Activated T-helper 1 cell treated with anti-CD3 and anti-CD28 coated beads, Interleukin-2, amount 50 U/mL, for 16 hours (primary cell): ENCODE measurements around the gene CSMD2.

Experiments used
- DNase-seq, 2 donors: peaks; one replicate each; pipeline ENCODE4 v3.0.0-alpha.2; 2020; ENCODE audit warnings: low read depth in 1 of 2, low spot score in 1 of 2

The CSMD2 gene

DNA sequence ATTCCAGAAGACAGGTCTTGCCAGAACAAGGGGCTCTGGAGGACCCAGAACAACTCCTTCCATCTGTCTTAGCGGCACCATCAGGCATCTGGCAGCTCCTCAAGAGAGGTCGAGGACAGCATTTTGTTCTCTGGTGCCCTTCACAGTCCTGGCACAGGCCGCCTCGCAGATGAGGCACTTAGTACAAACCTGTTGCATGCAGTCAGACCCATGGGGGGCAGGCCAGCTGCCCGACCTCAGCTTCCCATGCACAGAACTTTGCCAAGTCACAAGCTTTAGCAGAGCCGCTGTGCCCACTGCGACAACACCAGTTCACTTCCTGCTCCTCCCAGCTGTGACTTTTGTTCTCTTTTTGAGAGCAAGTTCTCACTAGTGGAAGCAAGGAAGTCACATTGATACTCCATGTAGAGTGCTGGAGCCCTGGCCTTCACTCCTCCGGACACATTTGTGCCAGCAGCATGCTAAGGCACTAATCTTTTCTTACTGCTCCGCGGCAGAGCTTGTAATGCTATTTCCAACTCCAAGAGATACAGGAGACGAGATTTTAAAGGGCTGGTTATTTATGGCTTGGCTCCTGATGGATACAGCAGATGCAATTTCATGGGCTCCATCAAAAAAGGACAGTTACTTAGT, 256.6 kb downstream of the CSMD2 start:
- DNase-seq, result no peak

DNA sequence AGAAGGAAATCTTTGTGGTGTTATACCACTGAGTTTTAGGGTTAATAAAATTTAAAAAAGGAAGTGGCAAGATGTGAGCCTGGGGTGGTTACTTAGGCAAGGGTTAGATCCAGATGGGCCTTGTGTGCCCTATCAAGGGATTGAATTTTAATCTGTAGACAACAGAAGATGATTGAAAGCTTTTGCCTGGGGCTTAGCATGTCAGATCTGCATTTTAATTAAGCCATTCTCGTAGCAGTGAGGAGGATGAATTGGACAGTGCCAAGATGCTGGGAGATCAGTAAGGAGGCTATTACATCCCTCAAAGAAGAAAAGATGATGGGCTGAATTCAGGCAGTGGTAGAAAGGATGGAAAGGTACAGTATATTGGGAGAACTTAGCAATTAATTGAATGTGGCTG, 258.9 kb downstream of the CSMD2 start:
- DNase-seq, result no peak

DNA sequence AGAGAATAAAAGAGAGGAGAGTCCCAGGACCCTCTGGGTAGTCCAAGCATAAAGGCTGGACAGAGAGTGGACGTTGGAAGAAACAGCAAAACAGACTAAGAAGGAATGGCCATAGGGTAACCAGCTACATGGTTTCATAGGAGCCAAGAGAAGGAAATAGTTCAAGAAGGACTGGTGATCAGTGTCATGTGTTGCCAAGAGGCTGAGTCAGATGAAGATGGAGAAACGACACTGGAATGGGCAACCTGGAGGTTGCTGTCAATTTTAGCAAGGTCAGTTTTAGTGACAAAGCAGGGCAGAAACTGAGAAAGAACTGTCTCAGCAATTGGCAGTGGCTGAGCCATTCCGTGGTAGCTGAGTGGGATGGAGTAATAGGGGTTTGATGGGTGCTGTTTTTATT, 259.8 kb downstream of the CSMD2 start:
- no peak for DNase-seq

DNA sequence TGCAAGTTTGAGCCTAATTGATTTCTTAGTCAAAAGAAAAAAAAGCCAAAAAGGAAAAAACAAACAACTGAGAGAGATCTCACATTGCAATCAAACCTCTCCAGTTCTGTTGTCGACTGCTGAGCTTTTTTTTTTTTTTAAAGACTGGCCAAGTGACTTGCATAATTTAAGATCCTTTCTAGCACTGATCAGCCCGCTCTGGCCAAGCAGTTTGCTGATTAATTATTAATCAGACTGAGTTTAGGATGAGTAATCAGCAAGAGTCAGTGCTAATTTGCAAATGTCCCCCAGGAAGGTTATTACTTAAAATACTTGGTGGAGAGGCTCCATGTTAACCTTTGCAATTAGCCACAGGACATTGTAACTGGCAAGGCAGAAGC, 261.8 kb downstream of the CSMD2 start:
- DNase-seq, result no peak

DNA sequence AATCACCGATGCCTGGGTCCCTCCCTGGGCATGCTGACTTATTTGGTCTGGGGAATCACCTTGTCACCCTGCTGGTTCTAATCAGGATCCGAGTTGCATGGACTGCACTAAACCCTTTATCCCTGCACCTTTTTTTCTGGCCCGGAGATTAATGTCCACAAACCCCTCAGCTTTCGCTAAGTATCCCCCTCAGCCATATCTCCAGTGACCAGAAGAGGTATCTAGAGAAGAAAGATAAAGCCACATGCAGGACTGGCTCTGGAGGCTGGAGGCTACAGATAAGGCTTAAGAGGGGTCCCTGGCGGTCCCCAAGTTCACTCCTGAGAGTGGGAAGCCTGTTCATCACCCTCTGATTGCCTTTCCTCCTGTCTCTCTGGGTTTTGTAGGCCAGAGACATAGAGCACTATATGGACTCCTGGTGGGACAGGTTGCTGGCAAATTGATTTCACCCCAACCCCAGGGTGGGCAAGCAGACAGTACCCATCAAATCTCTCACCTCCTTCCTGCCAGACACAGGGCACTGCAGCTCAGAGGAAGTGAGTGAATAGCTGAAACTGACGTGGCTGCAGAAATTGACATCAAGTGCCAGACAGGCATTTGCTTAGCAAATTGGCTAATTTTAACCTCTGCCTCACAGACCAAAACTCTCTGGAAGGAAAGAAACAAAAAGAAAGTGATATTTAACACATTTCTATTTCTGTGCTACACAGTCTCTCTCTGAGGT, 262.4 kb downstream of the CSMD2 start:
- DNase-seq, result no peak

DNA sequence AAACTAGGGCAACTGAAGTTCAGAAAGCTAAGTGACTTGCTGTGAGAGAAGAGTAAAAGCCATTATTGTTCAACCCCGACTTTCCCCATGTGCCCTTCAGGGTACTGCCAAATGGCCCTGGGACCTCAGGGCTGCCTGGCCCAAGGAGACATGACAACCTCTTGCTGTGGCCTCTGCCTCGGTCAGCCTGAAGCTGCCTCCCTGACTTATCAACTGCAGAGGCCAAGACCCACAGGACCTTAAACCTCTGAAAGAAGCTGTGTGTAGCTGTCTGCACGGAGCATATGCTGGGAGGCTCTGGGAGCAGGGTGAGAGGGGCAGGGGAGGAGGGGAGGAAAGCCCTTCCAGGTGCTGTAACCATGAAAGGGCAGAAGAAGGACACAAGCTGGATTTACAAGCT, 265.3 kb downstream of the CSMD2 start:
- DNase-seq, result no peak

DNA sequence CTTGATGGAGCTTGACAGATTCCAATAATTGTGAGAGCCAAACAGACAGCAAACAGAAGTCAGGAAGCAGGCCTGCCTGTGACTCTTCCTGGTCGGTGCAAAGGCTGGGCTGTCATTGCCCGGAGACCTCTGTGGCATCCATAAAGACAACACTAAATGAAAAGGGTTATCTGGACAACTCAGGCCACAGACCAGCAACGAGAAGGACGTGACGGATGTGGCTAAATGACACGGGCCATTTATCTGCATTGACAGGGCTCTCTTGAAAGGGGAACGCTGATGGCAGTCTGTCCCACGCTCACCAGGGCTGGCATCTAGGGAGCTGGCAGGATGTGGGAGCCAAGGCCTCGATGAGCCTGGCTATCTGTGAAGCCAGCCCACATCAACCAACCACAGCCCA, 266.1 kb downstream of the CSMD2 start:
- DNase-seq, result no peak

DNA sequence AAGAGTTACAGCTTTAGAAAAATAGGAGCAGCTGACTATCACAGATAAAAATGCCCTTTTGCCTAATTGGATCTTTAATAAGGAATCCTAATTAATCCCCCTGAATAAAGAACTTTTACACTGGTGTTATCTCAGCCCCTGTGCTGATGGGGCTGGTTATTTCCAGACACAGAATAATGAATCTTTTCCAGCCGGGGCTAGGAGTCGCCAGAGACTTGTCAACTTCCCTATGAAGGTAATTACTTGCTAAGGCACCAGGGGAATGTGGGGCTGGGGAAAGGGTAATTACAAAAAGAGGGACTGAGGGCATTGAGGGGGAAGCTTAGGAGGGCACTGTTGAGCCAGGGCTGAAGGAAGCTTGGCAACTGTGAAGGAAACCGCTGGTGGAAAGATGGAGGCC, 266.6 kb downstream of the CSMD2 start:
- no peak for DNase-seq

DNA sequence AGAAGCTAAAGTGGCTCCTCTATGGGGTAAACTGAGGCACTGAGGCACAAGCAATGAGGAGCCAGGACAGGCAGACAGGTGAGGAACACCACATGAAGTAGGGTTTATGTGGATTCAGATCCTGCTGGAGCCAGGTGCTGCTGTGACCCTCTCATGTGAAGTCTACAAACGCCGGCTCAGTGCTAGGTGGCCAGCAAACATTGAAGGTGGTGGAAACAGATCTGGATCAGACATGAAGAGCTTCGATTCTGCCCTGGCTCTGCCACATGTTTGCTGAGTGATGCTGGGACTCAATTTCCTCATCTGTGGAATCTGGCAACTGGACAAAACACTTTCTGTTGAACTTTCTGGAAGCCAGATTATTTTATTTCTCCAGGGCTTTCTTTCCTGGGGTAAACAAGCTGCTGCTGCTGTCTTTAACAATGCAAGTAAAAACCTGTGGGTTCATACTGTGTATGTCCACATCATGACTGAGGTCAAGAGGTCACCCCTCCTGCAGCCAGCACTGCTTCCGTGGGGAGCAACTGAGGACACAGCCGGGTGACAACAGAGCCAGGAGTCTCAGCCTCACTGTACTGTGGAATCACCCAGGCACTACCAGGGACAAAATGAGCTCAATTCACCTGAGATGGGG, 267.8 kb downstream of the CSMD2 start:
- no peak for DNase-seq

DNA sequence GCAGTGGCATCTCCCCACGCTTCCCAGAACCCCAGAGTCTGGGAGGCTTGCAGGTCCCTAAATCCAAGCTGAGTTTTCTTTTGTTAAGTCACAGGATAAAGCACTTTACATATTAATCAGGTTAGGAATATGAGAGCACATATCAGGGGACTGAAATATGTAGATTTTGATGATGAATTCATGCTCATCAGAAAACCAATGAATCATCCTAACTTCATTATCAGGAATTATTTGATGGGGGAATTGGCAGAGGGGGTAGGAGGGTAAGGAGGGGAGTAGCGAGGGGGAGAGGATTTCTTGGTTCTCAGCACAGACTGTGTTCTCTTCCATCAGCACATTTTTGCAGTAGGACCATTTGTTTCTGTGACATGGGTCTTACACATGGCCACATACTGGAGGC, 269.1 kb downstream of the CSMD2 start:
- DNase-seq, result no peak

DNA sequence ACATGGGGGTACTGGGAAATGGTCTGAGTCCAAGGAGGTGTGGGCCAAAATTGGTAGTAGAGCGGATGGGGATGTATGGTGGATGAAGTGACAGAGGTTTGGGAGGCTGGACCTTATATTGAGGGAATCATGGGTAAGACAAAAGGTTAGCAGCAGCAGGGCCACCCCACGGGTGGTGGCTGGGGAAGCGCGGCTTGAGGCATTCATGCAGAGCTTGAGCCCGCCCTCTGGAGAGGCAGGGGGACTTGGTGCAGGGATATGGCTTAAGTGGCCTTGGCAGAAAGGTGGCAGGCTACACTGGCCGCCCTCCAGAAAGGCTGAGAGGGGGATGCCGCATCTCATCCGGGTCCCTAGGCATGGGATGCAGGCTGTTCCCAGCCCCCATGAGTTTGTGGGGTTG, 269.6 kb downstream of the CSMD2 start:
- DNase-seq, result no peak

DNA sequence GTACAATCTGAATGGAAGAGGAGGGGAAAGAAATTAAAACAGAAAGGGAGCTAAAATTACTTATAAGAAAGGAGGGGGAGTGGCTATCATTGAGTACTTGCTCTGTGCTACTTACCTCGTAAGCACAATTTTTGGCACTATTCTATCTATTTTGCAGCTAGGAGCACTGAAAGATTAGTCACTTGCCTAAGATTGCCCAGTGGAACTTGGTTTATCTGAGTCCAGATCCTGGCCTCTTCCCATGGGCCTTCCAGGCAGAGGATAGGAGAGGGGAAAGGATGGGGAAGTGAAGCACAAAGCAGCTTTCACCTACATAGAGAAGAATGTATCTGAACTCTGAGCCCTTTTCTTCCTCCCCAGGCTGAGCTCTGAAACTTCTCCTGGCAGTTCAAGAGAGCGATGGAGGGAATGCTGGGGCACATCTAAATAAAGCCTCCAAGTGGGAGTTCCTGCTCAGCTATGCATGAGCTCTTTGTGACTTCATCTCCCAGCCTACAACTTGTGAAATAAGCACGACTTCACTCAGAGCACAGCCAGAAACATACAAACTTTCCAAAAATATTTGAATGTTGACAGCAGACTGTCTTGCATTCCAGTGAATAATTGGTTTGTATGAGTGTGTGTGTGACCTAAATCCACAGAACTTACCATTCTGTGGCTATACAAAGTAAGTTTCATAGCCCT, 271.7 kb downstream of the CSMD2 start:
- no peak for DNase-seq

DNA sequence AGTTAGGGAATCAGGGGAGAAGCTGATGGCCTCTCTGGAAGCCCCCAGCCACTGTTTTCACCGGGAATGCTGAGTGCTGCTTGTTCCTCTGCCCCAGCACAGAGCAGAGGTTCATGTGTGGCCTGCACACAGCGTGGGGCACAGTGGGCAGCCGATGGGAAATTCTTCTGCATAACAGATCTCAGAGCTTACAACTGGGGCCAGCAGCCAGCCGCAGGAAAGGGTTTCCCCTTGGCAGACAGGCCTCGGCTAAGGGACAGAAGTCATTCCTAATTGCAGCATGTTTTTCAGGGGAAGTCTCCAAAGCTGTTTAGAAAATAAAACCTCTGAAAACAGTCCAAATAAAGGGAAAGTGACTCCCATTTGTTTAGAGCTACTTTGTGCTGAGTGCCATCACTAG, 278.5 kb downstream of the CSMD2 start:
- DNase-seq, result no peak

DNA sequence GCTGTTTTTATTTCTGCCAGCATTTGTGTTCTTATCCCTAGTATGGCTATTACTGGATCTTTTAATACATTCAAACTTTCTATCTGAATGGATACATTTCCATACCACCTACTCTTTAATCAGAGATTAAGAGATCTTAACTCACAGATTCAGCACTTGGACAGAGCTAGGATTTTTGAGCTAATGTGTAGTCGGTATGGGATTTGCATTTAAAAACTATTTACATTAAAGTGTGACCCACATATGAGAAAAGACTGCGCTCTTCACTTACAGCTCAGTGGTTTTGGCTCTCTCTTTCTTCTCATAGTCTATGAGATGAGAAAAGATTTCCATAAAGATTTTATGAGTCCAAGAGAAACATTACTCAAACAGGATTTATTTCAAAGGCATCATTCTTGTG, 284.7 kb downstream of the CSMD2 start:
- no peak for DNase-seq

DNA sequence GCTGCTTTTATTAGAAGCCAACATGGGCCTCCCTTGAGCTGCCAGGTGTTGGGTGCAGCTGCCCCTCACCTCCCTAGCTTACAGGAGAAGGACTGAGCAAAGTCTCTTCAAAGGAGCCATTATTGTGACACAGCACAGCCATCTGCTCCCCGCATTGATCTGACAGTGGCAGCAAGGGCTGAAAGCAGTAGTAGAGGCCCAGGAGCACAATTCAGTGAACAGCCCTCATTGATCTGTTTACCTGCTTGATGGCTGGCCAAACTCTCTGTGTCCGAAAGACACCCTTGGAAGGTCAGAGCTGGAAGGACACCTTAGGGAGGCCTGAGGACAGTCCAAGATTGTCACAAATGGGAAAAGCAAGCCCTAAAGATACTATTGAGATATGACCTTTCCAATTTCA, 286.6 kb downstream of the CSMD2 start:
- DNase-seq, result no peak

DNA sequence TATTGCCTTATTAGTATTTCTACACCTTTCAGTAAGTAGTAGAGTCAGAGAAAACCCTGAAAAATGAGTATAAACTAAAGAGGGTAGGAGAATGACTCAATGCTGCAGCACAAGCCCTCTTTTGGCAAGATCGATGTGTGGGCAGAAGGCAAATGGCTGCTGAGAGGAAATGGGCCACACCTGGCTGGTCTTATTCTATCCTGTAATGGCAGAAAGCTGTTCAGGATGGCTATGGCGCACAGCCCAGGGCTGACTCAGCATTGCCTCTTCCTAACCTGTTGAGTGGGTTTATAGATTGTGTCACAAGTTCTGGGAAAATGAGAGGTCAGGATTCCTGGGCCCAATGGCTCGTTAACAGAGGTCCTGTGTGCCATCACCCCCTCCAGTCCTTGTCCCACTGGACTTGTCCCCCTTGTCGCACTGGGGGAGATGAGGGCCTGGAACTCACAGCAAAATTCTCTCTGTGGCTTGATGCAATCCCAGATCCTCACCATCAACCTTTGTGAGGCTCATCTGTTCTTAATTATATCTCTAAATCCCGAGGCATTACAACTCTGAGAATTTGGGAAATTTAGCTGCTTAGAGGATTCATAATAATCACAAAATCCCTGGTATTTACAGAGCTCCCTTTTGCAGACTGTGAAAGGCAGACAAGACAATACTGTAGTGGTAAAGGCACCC, 287.9 kb downstream of the CSMD2 start:
- no peak for DNase-seq

DNA sequence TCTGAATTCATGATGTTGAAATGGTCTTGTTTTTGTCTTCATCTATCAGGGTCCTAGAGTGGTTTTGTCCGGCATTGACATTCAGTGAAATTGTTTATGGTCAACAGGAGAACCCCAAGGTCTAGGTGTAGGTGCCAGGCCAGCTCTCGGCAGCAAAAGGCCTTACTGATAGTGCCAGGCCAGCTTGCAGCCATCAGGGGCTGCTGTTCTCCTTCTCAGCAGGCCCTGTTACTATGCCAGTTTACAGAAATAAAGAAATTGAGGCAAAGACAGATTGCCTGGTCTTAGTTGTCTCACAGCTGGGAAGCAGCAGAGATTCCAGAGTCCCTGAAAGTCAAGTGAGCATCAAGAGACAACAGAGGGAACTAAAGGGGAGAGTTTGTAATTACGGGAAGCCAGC, 289.2 kb downstream of the CSMD2 start:
- DNase-seq, result no peak

DNA sequence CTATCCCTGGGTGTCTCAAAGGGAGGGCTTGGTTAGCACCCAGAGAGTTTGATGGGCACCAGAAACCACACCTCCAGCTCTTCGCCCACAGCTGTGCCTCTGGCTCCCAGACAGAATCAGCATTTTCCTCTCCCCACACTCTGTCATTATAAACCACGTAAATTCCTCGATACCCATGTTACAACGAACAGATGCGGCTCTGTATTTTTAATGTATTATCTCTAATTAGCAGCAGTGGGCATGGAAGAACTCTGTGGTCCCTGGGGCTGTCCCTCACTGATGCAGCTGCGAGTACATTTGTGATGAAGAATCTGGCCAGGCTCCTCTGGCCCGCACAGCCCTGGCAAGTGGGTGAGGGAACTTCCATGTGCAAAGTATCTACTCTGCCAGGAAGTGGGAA, 290.4 kb downstream of the CSMD2 start:
- no peak for DNase-seq

DNA sequence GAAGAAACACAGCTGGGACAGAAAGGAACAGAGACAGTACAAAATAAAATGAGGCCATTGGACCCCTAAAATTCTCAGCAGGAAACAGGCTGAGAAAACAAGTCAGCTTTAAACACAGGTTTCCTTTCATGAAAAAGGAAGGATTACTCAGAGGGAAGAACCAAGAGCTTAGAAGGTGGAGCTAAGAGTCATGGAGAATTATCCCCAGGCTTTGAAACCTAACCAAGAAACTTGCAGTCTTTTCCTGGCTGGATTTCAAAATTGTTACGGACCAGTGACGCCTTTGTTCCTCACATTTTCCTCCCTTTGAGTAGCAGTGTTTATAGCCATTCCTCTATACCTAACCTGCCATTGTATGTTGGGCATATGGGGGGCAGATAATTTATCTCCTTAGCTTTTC, 292.3 kb downstream of the CSMD2 start:
- DNase-seq, result no peak

DNA sequence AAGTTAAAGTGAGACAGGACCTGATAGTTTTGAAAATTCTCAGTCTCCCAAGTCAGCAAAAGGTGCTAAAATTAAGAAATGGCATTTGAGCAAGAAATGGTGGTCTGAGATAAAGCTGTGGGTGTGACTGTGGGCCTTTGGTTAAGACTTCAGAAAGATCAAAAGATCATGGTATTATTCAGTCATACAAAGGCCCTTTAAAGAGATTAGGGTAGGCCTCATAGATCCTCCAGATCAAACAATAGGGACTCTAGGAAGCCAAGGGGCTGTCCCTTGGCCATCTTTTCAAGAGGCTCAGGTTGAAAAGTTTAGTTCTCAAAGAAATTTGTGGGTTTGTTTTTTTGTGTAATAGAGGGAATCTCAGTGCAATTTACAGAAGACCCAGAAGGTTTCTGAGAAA, 292.8 kb downstream of the CSMD2 start:
- no peak for DNase-seq

DNA sequence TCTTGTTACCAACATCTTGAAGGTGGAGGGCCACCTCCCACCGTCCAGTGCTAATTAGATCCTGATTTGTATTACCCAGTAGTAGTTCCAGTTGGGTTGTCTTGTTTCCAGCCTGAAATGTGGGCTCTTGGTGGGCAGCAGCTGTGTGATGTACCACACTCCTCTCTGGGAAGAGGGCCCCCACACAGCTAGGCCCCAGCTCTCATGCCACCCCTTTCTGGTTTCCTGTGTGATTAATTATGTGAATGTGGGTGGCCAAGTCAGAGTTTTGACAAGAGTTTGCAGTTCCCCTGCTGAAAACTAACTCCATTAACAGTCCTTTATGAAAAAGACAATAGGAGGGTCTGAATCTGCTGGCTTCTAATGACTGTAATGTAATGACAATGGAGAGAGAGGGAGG, 297.3 kb downstream of the CSMD2 start:
- DNase-seq, result no peak

DNA sequence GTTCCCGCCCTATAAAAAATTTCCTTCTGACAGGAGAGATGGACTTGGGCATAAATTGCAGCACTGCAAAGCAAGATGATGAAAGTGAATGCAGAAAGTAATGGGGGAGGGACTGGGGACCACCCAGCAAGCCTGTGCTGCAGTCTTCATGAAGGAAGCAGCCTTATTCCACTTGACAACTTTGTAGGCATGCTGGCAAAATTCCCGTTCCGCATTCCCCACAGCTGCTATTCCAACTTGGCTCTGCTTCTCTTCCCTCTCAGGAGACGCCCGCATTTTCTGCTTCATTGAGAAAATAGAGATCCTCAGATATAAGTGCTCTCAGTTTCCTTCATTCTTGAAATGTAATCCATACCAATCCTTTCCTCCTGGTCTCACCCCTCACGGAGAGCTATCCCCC, 298.7 kb downstream of the CSMD2 start:
- DNase-seq, result no peak
